HG03139 (cell line): Measurements from ENCODE around the gene SIN3B.

Source experiments
- ATAC-seq: cut with Tn5 transposase; IDR thresholded peaks from one replicate; pipeline ENCODE4 v1.9.1; 2021; ENCODE audit not compliant: unreplicated experiment

The SIN3B gene

DNA sequence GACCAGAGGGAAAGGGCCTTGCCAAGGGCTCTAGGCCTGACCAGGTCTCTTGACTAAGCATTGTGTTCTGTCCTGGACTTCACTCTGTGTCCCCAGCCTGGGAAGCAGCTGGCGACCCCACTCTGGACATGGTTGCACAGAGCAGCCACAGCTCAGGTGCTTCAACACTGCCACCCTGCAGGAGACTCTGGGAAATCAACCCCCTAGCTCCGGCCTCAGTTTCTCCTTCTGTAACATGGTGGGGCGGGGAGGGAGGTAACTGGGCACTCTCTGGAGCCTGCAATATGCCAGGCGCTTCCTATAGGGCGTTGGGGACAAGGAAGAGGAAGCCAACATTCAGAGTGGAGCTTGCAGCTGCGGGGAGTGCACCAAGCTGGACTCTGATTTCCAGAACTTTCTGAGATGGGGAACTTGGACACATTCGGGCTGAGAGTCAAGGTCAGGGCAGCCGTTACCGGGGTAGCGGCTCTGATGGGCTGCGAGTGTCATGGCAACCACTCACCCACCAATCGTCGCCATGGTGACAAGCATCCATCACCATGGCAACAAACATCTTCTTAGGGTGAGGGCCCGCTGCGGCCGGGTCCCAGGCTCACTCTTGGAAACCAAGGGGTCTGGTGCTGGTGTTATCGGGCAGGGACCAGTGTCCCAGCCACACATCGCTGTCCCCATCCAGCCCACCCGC, 72.4 kb downstream of the SIN3B start:
- ATAC-seq = no peak

DNA sequence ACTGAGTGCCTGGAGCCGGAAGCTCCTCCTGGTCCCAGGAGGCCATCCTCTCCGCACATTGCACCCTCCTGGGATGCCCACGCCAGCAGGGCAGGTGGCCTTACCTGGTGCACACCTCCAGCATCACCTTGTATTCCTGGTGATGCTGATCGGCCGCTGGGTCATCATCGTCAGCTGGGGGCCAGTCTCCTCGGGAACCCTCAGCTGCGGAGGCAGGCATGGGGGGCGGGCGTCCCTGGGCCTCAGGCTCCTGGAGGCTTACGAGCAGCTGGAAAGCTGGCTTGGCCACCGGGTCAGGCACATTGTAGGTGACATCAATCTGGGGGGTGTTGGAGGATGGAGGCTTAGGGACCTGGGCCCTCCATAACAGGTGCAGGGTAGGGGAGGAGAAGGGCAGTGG, 73.3 kb downstream of the SIN3B start:
- ATAC-seq = no peak

DNA sequence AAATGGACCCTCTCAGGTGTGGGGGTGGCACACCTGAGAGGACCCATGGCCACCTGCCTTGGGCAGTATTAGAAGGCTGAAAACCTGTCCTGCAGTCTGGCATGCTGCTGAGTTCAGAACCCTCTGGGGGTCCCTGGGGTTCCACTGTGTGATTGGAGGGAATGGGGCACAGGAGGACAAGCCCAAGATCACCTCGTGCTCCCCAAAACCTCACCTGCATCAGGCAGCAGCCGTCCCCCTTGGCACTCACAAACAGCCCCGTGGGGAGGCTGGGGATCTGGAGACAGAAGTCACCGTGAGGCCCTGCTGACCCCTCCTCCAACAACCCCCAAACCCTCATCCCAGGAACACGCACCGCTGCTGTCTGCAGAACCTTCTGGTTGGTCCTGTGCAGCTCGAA, 74.1 kb downstream of the SIN3B start:
- no peak for ATAC-seq

- ATAC-seq = no peak
Measured at GRCh38 chr19:16904599-16904998, 75.4 kb downstream of the SIN3B start.

DNA sequence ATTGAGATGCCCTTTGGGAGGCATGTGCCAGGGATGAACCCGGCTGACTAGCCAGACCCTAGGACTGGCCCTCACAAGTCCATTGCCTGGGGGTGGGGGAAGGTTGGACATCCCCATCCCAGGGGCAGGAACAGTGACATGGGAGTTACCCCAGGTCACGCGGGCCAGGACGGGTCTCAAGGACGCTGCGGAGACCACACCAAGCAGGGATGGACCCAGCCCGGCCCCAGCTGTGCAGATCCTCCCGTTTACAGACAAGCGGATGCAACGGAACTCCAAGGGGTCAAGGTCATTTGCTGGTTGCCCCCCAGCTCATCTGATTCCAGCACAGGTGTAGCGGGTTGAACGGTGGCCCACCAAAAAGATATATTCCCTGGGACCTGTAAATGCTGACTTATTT, 79.6 kb downstream of the SIN3B start:
- ATAC-seq = no peak

GRCh38 chr19:16911046-16911445, 81.8 kb downstream of the SIN3B start:
- ATAC-seq = no peak

DNA sequence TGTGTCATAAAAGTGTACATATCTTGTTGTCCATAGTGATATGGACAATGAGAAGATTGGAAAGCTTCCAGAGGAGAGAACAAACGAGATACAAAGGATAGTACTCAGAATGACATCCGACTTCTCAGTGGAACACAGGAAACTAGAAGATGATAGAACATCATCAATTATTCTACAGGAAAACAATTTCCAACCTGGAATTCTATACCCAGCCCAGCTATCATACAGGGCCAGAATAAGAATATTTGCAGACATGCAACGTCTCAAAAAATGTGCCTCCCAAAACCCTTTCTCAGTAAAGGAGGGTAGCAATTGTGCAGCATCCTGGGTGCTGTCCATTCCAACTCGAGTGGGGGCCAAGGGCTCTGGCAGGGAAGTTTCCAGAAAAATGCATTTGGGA, 83.6 kb downstream of the SIN3B start:
- no peak for ATAC-seq

- no peak for ATAC-seq
Measured at GRCh38 chr19:16914421-16914820, 85.2 kb downstream of the SIN3B start.

- no peak for ATAC-seq
Measured at GRCh38 chr19:16915135-16915534, 85.9 kb downstream of the SIN3B start.

GRCh38 chr19:16915734-16916133, 86.5 kb downstream of the SIN3B start:
- no peak for ATAC-seq

GRCh38 chr19:16917401-16917800, 88.2 kb downstream of the SIN3B start:
- no peak for ATAC-seq

DNA sequence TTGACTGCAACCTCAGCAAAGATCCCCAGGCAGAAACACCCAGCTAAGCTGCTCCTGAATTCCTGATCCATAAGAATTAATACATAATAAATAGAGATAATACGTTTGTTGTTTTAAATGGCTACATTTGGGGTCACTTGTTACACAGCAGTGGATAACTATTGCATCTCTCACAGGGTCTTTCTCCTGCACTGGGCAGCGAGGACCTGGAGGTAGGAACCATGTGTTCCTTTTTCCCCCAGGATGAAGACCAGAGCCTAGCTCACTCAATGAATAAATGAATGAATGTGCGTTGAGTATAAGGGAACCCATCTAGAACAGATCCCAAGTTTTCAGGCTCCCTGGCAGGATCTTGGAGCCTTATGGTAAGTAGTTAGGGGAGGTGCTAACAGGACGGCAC, 90.3 kb downstream of the SIN3B start:
- ATAC-seq = no peak

GRCh38 chr19:16920816-16921529, 91.8 kb downstream of the SIN3B start:
- ATAC-seq = no peak

- no peak for ATAC-seq
Measured at GRCh38 chr19:16921766-16922591, 92.8 kb downstream of the SIN3B start.

GRCh38 chr19:16922592-16922934, 93.4 kb downstream of the SIN3B start:
- no peak for ATAC-seq

DNA sequence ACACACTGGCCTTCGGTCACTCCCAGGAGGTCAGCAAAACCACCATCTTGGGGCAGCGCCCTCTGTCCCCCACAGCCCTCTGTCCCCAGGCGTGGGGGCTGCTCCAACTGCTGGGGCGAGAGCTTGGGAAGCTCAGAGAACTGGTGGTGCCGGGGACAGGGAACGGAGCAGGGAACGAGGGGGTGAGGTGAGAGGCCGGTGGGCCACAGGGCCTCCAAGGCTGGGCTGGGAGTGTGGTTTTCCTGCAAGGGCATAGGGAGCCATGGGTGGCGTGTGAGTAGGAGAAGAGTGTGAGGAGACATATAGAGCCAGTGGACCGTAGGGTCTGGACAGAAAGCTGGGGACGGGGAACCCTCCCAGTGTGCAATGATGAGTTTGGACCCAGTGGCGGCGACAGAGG, 93.8 kb downstream of the SIN3B start:
- no peak for ATAC-seq

GRCh38 chr19:16927883-16928282, 98.7 kb downstream of the SIN3B start:
- ATAC-seq = no peak

GRCh38 chr19:16928351-16928750, 99.2 kb downstream of the SIN3B start:
- no peak for ATAC-seq

DNA sequence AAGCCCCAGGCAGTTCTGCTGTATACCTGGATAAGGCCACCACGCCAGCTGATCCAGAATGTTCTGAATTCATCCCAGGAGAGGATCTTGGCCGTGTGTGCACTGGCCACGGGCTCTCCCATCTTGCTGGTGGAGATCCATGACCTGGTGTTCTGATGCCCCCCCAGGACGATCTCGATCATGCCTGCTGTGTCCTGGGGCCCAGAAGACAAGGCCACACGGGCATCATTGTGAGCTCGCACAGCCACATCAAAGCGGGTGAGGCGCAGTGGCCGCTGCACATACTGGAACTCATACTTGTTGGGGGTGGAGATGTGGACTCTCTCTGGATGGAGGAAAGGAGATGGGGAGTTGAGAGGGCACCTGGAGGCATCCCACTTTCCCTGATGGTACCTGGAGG, 99.7 kb downstream of the SIN3B start:
- ATAC-seq = no peak
